ENCODE data around the gene HEBP1.
A peak's percentile ranks its signal among the peaks of the same experiment; 100 is the strongest.

Gene HEBP1

DNA sequence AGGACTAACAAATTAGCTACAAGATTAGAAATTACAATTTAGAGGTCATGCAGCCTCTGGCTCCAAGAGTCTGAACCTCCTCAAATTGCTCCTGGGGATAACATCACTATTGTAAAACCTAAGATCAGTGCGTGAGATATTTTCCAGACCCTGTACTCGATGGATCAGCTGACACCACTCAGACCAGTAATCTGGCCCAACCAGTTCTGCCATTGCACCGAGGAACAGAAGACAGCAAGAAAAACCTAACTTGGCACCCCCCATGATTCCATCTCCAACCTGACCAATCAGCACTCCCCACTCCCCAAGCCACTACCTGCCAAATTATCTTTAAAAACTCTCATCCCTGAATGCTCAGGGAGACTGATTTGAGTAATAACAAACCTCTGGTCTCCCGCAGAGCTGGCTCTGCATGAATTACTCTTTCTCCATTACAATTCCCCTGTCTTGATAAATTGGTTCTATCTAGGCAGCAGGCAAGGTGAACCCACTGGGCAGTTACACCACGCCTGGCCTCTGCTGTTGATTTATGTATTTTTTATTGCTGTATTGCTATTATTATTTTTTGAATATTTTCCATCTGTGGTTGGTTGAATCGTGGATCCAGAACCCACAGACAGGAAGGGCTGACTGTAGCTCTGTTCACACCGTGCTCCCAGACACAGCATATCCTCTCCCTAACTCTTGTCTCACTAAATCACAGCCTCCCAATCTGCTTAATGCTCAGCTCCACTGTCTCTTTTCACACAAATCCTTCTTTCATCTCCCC lies 9.2 kb downstream of the HEBP1 start:
- no peak for DNase-seq

DNA sequence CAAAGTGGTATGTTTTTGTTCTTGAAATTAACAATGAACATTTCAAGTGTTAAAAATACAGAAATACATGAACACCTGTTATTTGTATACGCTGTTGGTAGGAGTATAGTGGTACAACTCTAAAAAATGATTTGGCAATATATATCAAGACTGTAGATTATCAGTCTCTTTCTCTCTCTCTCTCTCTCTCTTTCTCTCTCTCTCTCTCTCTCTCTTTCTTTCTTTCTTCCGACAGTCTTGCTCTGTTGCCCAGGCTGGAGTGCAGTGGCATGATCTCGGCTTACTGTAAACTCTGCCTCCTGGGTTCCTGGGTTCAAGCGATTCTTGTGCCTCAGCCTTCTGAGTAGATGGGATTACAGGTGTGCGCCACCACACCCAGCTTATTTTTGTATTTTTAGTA lies 12.6 kb downstream of the HEBP1 start:
- no peak for DNase-seq

DNA sequence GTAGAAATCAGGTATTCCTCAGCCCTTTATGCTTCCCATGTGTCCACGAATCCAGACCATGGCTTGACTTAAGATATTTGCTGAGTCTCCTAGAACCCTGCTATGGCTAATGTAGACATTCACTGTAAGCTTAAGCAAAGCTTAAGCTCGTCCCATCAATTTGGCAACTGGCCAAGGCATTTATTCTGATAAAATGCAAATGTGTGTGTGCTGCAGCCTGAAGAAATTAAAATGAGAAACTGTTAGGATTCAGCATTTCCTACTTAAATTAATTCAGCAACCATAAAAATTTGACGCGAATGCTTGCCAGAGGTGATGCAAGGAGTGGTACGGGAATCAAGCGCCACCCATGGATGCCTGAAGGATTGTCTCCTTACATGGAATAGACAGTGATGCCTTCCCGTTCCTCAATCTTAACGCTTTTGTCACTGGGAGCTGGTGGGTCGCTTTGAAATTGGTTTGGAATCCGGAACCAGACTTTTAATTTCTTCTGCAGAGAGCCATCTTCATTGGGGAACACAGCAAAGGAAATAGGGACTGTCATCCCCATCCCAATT lies 13.2 kb downstream of the HEBP1 start:
- no peak for DNase-seq

DNA sequence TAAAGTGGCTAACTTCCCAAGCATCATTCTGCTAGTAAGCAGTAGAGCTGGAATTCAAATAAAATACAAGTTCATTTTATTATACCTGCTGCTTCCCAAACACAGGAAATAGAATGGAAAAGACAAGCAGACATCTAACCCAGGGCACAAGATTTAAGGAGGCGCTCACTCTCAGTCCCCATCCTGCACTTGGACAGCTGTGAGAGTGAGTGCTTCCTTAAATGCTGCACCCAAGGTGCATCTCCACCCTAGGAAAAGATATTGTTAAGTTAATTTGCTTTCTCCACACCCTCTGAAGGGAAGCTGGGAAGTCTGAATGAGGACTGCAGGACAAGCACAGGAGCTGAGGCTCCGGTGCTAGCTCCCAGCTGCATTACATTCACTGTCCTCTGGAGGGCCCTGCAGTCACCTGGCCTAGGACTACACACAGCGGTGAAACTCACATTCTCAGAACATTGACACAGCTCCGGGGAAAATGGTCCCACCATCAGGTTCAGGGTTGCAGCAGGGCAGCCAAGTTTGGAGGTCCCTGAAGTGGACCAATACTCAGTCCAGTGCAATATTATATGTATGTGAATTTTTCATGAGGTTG lies 14.2 kb downstream of the HEBP1 start:
- no peak for DNase-seq

DNA sequence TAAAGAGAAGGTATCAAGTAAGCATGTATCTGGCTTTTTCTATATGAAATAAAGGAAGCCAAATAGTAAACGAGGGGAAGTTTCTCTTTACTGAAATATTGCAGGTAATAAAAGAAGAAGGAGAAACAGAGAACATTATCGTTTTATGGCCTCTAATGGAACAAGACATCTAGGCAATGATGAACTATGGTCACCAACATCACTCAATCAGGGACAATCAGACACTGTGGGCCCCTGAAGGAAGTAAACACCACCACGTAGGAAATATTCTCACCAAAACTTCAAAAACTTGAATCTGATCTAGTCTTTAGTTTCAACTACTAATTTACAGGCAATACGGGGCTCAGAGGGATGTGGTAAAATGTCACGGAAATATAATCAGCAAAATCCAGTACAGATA lies 15.9 kb downstream of the HEBP1 start:
- no peak for DNase-seq

DNA sequence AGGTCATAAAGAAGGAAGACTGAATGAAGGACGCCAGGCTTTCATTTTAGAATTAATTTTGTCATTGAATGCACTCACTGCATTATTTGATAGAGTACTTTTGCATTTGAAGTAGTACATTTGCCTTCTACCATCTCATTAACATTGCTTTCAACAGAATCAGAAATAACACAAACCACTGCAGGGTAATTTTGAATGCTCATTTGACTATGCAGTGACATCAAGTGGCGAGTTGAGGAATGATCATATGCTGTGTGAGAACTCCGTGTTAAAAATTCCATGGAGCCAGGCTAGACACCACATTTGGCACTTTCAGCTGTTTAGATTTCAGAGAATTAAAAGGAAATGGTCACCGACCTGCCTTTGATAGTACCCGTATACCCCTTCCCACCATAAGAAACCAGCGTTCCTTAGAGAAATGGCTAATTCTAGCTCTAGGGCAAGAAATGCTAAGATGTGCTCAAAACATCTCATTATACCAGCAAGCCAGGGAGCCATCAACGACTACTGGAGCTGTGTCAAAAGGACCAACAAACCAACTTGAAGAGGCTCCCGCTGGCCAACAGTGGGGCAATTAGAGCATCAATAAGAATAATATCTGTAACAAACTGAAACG lies 16.5 kb downstream of the HEBP1 start:
- no peak for DNase-seq

DNA sequence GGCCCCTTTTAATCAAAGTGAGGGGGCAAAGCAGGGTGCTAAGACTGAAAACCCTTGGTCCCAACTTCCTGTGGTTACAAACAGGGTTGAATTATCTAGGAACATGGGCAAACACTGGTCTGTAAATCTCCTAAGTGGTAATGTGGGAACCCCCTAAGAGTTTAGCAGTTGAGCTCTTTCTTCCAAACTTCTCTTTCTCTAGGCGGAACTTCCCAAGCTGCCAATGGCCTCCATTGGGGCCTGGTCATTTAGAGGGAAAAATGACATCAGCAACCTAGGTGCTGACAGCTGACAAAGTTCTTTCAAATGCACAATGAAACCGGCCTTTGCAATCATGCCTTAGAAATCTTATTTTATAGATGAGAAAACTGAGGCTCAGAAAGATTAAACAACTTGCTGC lies 17.7 kb downstream of the HEBP1 start:
- no peak for DNase-seq

DNA sequence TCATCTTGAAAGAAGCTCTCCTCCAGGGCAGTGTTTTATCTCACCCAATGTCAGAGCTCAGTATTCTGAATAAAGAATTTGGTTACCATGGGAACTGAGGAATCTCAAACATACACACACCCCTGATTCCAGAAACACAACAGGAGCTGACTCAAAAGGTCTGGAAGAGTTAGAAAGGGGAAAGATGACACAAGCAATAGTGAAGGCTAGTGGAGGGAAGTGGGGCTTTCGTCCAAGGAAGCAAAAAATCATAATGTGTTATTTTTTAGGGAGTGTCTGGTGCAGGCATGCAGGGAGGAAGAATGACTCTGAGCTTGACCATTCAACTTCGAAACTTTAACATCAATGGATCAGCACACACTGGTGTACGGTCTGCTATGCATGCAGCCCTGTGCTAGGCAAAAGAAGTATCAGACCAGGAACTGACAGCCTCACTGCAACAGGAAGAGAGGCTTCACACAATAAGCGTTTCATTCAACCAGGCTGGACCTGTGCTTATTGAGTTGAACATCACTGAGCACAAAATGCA lies 20.3 kb downstream of the HEBP1 start:
- DNase-seq, result no peak

DNA sequence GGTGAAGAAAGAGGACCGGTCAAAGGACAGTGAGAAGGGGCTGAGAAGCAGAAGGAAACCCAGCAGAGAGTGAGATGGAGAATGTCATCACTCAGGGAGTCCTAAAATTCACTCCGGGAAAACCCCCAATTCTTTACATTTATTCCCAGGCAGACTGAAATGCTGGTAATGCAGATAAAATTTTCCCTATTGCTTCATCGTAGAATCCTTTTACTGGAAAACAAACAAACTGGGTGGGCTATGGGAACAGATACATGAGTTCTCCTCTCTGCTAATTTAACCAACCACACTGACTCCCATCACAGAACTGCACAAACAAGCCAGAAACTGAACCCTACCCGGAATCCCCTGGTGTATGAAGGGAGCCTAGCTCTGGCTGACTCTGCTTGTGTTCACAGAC lies 20.9 kb downstream of the HEBP1 start:
- no peak for DNase-seq

DNA sequence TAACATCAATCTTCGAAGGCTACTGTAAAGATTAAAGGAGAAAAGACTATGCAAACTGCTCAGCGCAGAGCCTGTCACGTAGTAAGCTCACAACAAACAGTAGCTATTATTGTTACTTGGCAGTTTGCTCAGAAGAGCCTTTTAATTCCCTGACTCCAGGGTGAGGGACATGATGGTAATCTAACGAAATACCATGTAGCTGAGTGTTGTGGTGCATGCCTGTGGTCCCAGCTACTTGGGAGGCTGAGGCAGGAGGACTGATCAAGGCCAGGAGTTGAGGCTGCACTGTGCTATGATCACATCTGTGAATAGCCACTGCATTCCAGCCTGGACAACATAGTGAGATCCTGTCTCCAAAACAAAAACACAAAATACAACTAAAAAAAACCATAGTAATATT lies 22.8 kb downstream of the HEBP1 start:
- no peak for DNase-seq

DNA sequence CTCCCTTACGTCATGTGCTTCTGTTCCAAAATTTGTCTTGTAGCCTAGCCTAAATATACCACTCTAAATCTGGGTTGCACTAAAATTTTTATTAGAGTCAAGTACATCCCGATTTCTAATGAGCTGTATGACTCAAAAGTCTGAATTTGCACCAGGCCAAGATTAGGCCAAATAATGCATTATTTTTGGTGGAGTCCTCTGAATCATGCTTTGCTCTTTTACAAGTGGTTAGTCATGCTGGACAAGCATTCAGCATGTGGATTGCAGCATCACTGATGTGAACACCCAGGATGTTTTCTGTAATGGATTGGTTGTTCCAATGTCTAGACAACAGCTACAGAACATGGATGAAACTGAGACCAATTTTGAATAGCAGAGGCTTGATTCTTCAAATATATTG lies 23.7 kb downstream of the HEBP1 start:
- DNase-seq, result no peak

DNA sequence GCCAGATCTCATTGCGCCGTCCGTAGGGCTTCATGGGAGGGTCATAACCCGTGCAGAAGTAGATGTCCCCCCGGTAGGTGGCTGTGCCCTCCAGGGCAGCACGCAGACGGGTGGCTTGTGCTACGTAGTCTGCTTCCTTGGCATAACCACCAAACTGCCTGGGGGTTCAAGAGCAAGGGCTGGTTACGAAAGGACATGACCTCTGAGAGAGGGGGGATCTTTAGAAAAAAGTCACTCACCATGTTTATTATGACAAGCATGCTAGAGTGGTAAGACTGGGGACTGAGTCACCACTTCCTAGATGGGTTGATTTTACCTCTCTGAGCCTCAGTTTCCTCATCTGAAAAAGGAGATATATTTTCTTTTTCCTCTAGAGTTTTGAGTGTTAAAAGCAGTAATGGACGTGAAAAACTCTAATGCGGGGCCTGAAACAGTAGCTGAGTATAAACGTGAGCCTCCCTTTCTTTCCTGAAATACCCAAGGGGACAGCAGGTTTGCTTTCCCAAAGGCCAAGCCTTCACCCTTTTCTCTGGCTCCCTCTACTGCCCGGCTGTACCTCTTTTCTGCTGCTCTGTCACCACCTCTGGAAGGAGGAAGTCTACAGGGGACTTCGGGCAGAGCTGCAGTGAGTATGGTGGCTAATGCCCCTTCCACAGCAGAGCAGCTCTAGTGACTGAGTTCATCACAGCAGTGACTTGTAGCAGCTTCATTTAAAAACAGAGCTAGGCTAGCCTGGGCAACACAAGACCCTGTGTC lies 24.6 kb downstream of the HEBP1 start:
- peak; percentile 37 for DNase-seq

DNA sequence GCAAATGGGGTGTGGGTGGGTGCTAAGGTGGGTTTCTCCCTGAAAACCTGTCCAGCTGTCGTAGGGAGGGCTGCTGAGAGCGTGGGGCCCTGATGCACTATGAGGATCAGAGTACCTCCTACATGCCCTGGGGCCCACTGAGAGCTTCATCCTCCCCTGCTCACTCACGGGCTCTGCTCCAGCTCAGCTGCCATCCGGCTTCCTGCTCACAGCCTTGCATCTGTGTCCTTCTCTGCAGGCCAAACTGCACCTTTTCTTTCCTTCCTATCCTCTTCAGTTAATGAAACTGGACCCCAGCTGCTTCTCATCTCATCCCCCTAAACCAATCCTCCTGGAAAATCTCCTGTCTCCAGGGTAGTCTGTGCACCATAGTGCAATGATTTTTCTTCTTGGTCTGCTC lies 25.9 kb downstream of the HEBP1 start:
- DNase-seq, result no peak

DNA sequence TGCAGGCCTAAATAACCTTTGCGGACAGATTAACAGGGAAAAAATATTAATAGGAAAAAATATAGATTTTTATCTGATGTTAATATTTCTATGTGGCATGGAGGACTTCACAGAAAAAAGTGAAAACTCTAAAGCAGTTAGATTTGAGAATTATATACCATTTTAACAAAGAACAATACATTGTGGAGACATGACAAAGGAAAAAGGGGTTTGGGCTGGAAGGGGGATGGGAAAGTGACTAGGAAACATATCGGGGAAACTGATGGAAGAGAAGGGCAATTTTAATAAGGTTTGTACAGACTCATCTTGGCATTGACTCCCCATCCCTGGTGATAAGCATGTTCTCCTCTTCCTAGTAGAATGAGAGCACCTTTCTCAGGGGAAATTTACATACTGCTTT lies 27.0 kb downstream of the HEBP1 start:
- DNase-seq, result no peak

DNA sequence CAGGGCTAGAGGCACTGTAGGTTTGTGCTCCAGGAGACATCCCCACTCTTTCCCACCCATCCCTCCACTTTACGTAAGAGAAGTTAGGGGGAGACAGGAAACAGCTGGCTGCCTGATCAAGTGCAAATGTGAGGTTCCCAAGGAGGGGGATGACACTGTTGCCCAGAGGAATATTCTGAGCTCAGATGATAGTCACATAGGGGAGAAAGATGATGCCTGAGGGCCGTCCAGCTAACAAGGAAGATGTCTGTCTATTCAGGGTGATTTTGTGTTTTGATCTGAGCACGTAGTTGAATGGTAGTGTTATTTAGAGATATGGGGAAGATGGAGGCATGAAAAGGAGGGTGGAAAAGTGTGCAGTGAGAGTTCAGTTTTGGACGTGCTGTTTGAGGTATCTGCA lies 34.2 kb downstream of the HEBP1 start:
- DNase-seq, result no peak

DNA sequence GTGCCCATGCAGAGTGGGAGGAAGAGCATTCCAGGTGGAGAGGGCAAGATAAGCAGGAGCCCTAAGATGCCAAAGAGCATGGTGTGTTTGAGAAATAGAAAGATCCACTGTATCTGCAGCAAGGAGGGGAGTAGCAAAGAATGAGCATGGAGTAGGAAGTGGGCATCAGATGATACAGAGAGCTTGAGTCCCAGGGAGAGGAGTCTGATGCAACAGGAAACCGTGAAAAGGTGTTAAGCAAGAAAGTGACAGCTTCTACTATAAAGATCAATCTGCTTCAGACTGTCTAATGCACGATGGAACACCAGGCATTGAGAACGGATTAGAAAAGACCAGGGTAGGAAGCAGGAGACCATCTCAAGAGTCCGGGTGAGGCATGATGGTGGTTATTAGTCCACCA lies 35.8 kb downstream of the HEBP1 start:
- DNase-seq, result no peak

DNA sequence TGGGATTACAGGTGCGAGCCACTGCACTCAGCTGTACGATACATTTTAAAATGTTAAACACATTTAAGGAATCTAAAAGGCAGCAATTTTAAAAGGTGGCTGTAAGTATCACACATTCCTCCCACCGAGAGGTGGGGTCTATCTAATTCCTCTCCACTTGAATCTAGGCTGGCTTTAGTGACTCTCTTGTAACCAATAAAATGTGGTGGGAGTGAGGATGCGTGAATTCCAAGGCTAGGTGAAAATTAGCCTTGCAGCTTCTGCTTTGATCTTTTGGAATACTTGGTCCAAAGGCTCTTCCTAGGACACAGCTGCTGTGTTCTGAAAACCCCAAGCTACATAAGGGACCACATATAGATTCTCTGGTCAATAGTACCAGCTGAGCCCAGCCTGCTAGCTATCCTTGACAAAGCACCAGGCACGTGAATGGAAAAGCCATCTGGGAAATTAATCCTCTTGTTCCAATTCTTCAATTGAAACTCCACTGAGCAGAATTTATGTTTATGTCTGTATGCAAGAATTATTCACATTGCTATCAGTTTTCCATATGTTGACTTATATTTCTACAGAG lies 39.3 kb downstream of the HEBP1 start:
- no peak for DNase-seq

DNA sequence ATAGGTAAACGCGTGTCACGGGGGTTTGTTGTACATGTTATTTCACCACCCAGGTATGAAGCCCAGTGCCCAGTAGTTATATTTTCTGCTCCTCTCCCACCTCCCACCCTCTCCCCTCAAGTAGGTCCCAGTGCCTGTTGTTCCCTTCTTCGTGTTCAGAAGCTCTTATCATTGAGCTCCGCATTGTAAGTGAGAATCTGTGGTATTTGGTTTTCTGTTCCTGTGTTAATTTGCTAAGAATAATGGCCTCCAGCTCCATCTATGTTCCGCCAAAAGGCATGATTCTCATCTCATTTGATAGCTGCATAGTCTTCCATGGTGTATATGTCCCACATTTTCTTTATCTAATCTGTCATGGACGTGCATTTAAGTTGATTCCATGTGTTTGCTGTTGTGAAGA lies 41.2 kb downstream of the HEBP1 start:
- no peak for DNase-seq

DNA sequence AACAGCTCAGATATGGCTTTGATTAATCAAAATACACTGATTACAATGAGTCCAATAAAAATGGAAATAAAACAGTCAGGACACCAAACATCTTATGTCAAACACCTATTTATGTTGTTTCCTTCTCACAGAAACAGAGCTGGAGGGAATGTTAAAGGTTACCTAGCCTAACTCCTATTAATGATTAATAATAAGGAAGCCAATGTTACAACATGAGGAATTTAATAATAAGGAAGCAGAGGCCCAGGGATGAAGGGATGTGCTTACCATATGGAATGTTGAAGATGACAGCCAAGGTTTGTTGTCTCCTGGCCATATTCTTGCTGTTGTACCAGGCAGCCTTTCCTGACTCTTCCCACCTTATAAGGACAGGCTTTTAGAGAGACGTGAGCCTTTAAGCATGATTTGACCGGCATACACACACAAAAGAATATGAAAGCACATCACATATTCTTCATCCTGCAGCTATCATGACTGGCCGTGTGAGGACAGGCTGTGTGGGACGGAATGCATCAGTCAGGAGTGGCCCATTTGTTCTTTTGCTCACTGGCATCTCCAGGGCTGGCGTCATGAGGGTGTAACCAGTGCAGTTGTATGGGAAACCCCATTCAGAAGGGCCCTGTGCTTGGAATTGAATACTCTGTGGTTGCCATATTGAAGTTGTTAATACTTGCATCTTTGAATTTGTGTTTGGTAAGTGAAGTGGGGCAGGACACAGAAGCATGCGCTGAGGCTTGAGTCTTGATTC lies 45.0 kb downstream of the HEBP1 start:
- no peak for DNase-seq

DNA sequence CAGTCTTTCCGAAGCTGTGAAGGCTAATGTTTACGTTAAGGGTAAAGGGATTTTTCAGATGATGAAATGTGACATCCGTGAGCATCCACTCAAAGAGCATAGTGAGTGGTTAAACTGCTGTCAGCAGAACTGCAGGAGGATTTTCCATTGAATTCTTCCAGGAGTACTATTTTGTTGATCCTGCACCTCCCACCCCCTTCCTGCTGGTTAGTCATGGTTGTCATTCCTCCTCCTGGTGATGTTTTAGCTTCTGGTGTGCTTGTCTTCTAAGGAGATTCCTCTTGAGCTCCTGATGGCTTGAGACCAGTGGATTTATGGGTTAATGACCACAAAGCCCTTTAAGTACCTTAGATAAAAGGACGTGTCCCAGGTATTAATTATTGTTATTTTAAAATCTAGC lies 45.7 kb downstream of the HEBP1 start:
- no peak for DNase-seq

DNA sequence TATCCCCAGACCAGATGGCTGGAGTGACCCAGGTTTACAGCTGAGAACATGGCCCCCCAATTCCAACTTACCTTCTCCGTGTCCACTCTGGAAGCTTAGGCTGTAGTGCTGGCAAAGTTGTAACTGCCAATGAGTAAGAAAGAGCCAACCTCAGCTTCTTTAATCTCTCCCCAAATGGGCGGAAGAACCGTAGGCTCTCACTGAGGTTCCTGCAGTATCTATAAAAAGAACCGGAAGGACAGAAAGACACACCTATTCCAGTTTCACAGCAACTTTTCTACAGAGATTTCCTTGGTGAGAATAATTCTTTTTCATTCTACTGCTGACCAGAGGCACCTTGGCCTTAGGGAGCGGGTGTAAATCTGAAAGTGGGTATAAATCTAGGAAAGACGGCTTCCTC lies 48.0 kb downstream of the HEBP1 start, which contains the start of gene GPRC5D:
GPRC5D (minus strand) TSS at position 135 of the 400 bp plus-strand sequence. CDS start 1,786 bp downstream, outside the sequence.
- no peak for DNase-seq

DNA sequence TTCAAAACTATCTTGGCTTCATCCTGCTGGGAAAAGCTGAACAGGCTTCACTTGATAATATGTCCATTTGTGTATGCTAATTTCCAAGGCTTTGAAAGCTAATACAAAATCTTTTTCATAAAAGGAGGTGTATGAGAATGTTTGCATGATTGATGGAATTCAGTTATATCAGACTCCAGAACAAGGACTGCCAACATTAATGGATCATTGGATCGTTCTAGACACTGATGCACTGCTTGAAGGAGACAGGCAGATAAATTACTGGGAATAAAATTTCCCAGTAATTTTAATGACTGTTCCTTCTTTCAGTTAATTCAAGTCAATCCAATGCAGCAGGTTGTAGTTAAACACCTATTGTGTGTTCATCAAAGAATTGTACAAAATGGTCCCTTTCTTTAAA lies 48.6 kb downstream of the HEBP1 start:
- no peak for DNase-seq
